Keratinocyte (primary cell): ENCODE measurements around the gene NDUFB8. TPM values are rescaled to one million over a fixed set of nuclear protein-coding genes. Genes with fewer than 3 reads are reported as not detected.

Source experiments
- DNase-seq: peaks from one replicate; pipeline ENCODE4 v3.0.0-alpha.2; 2011; ENCODE audit warnings: low read depth, missing footprints, low spot score
- FAIRE-seq: peaks from 2 replicates; lab custom pipeline; 2011; peaks lifted over from hg19 to GRCh38; lab: Jason Lieb, UNC
- H2AFZ ChIP-seq: 2 replicates; pipeline ENCODE4 v1.6.0; 2012; ENCODE audit warnings: low read length, control low read depth, inconsistent platforms; ENCODE audit not compliant: control insufficient read depth
- H3K27ac ChIP-seq: 2 replicates; pipeline ENCODE4 v1.5.1; 2011; ENCODE audit warnings: low read length; ENCODE audit not compliant: control insufficient read depth, insufficient read depth
- H3K27me3 ChIP-seq: 3 replicates; pipeline ENCODE4 v1.6.0; 2011; ENCODE audit warnings: low read length; ENCODE audit not compliant: control insufficient read depth, insufficient read depth; ENCODE audit errors: extremely low read depth
- H3K36me3 ChIP-seq, 2 experiments: 2 replicates in 1 of 2; 3 replicates in 1 of 2; pipeline ENCODE4 v1.5.1; 2011; ENCODE audit warnings: low read length in 2 of 2, mild to moderate bottlenecking in 1 of 2; ENCODE audit not compliant: control insufficient read depth in 2 of 2, insufficient read depth in 2 of 2; ENCODE audit errors: extremely low read depth in 1 of 2
- H3K4me1 ChIP-seq: 3 replicates; pipeline ENCODE4 v1.5.1; 2011; ENCODE audit warnings: low read length; ENCODE audit not compliant: control insufficient read depth, insufficient read depth; ENCODE audit errors: extremely low read depth
- H3K4me2 ChIP-seq: 3 replicates; pipeline ENCODE4 v1.6.0; 2011; ENCODE audit warnings: low read depth, low read length; ENCODE audit not compliant: control insufficient read depth, insufficient read depth; ENCODE audit errors: extremely low read depth
- H3K4me3 ChIP-seq, 3 experiments: fragments of 200-600 bp in 1 of 3; sonication (generic) in 1 of 3; 2 replicates in 2 of 3; 3 replicates in 1 of 3; pipeline ENCODE4 v1.5.1; 2011 to 2016; ENCODE audit warnings: low read length in 3 of 3, mild to moderate bottlenecking in 3 of 3, control low read depth in 2 of 3, inconsistent platforms in 1 of 3, low read depth in 1 of 3, mixed read lengths in 1 of 3, mixed run types in 1 of 3, moderate library complexity in 1 of 3; ENCODE audit not compliant: control insufficient read depth in 2 of 3, insufficient read depth in 2 of 3; ENCODE audit errors: extremely low read depth in 1 of 3
- H3K79me2 ChIP-seq: 2 replicates; pipeline ENCODE4 v1.6.0; 2012; ENCODE audit warnings: low read length; ENCODE audit not compliant: control insufficient read depth, insufficient read depth
- H3K9ac ChIP-seq: 3 replicates; pipeline ENCODE4 v1.6.0; 2011; ENCODE audit warnings: low read length; ENCODE audit not compliant: control insufficient read depth, insufficient read depth; ENCODE audit errors: extremely low read depth
- H3K9me1 ChIP-seq: 3 replicates; pipeline ENCODE4 v1.6.0; 2011; ENCODE audit warnings: low read length; ENCODE audit not compliant: control insufficient read depth, insufficient read depth; ENCODE audit errors: extremely low read depth
- H3K9me3 ChIP-seq: 2 replicates; pipeline ENCODE4 v1.5.1; 2012; ENCODE audit warnings: low read depth, low read length; ENCODE audit not compliant: control insufficient read depth
- H4K20me1 ChIP-seq: 3 replicates; pipeline ENCODE4 v1.6.0; 2011; ENCODE audit warnings: low read length; ENCODE audit not compliant: control insufficient read depth, insufficient read depth; ENCODE audit errors: extremely low read depth
- CTCF ChIP-seq, 3 experiments: IDR thresholded peaks in 1 of 3; conservative IDR thresholded peaks in 1 of 3; optimal IDR thresholded peaks in 1 of 3; 2 replicates in 2 of 3; 3 replicates in 1 of 3; pipeline versions ENCODE3 to v1.5.1; 2011; ENCODE audit warnings: low read length in 3 of 3, mild to moderate bottlenecking in 3 of 3, moderate library complexity in 2 of 3, control low read depth in 1 of 3, inconsistent platforms in 1 of 3; ENCODE audit not compliant: insufficient read depth in 2 of 3; ENCODE audit errors: extremely low read depth in 1 of 3
- EZH2 ChIP-seq: IDR thresholded peaks from one replicate; pipeline ENCODE4 v1.6.1; 2012; ENCODE audit warnings: inconsistent platforms, mild to moderate bottlenecking, low read length, moderate library complexity
- dilution Hi-C: fragments of 300-500 bp; cut with MboI; formaldehyde crosslinking; loops from one replicate; pipeline ENCODE4 v1.7.0; 2020; ENCODE audit warnings: low sequenced_read_pairs; ENCODE audit not compliant: extremely low pct_ligation_motif_present
- polyA plus RNA-seq, 5 experiments: library from polyadenylated mRNA; depleted of rRNA in 3 of 5; stranded (reverse) in 3 of 5; stranded (forward) in 1 of 5; unstranded in 1 of 5; fragments of >200 nt; gene quantifications; 1 replicate in 1 of 5; 2 replicates in 3 of 5; 3 replicates in 1 of 5; pipeline versions ENCODE4 v1.2.1 to v1.2.3, GENCODE V29; 2011 to 2012; ENCODE audit warnings: missing spikeins in 2 of 5, low read depth in 1 of 5, low replicate concordance in 1 of 5

NDUFB8 gene
- polyA plus RNA-seq, 1 donor (not counting 4 experiments of a cell fraction or from before 2014, with no cell fraction given), result 178 TPM

GRCh38 chr10:100489396-100489795 is 40.3 kb downstream of the NDUFB8 start:
- Histone ChIP-seq H3K9ac (no peak overlapping the region), H3K27me3 (no peaks in the 10 kb centered on the region), H2AFZ (no peak overlapping the region), H3K9me3 (no peaks in the 10 kb centered on the region), H3K36me3 (peaks cover 3 to 8% of the 10 kb centered on the region in 2 experiments), H3K79me2 (no peaks in the 10 kb centered on the region), H3K27ac (no peak overlapping the region), H4K20me1 (no peaks in the 10 kb centered on the region), H3K4me2 (no peak overlapping the region), H3K4me3 (no peak overlapping the region), H3K9me1 (no peaks in the 10 kb centered on the region), H3K4me1 (no peaks in the 10 kb centered on the region)
- dilution Hi-C loops, result no loop called here
- FAIRE-seq, result no peak
- no peak for DNase-seq
- no peak for TF ChIP-seq EZH2
- TF ChIP-seq CTCF (optimal IDR thresholded peaks at IDR 0.05 in 1 of 3, IDR thresholded peaks at IDR 0.05 in 1 of 3, conservative IDR thresholded peaks at IDR 0.05 in 1 of 3; ENCODE audit: extremely low read depth in 1 of 3, insufficient read depth in 2 of 3, low read length in 3 of 3), result no peak

- H3K36me3 ChIP-seq, result peaks cover 3 to 8% of the 10 kb centered on the region in 2 experiments
- H4K20me1 ChIP-seq, result peaks cover 3% of the 10 kb centered on the region
- peaks cover 7% of the 10 kb centered on the region for H3K27me3 ChIP-seq
- H3K27ac ChIP-seq, result no peak overlapping the region
- no peaks in the 10 kb centered on the region for H3K9me3 ChIP-seq
- no peak overlapping the region for H3K9ac ChIP-seq
- dilution Hi-C loops, result no loop called here
- H3K9me1 ChIP-seq, result no peaks in the 10 kb centered on the region
- H3K79me2 ChIP-seq, result no peaks in the 10 kb centered on the region
- TF ChIP-seq EZH2, result no peak
- no peak for TF ChIP-seq CTCF (optimal IDR thresholded peaks at IDR 0.05 in 1 of 3, IDR thresholded peaks at IDR 0.05 in 1 of 3, conservative IDR thresholded peaks at IDR 0.05 in 1 of 3; ENCODE audit: extremely low read depth in 1 of 3, insufficient read depth in 2 of 3, low read length in 3 of 3)
- FAIRE-seq (no peak), DNase-seq (no peak)
- H3K4me2 ChIP-seq, result no peak overlapping the region
- H2AFZ ChIP-seq, result no peak overlapping the region
- no peak overlapping the region for H3K4me3 ChIP-seq
- H3K4me1 ChIP-seq, result peaks cover under 1% of the 10 kb centered on the region
Observed at GRCh38 chr10:100487529-100487928, 42.1 kb downstream of the NDUFB8 start.
